ENCODE results near the gene IGFBP5.

DNA sequence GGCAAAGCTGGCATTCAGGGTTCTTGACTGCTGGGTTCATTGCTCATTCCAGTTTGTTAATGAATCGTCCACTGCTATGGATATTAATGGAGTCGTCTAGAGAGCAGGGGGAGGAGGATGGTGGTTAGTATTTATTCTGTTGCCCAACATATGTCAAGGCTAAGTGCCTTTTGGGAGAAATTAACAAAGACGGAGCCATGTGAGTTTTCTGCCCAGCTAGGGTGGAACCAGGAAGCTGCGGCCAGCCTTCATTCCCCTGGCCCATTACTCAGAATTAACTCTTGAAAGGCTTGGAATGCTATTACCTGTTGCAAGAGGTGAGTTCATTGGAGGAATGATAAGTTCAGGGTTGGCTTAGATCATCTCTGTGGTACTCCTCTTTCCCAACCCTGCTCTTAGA, 42.8 kb downstream of the IGFBP5 start:
- TF ChIP-seq, protein P1, sequence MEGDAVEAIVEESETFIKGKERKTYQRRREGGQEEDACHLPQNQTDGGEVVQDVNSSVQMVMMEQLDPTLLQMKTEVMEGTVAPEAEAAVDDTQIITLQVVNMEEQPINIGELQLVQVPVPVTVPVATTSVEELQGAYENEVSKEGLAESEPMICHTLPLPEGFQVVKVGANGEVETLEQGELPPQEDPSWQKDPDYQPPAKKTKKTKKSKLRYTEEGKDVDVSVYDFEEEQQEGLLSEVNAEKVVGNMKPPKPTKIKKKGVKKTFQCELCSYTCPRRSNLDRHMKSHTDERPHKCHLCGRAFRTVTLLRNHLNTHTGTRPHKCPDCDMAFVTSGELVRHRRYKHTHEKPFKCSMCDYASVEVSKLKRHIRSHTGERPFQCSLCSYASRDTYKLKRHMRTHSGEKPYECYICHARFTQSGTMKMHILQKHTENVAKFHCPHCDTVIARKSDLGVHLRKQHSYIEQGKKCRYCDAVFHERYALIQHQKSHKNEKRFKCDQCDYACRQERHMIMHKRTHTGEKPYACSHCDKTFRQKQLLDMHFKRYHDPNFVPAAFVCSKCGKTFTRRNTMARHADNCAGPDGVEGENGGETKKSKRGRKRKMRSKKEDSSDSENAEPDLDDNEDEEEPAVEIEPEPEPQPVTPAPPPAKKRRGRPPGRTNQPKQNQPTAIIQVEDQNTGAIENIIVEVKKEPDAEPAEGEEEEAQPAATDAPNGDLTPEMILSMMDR (IDR thresholded peaks at IDR 0.05): no peak
- no peak for TF ChIP-seq POLR2AphosphoS5 (IDR thresholded peaks at IDR 0.05)

Data from breast epithelium (tissue), 3 donors.